Hepatocyte (in vitro differentiated cells): ENCODE results near the gene VPS8. TPM values are rescaled to one million over a fixed set of nuclear protein-coding genes. Genes with fewer than 3 reads are reported as not detected.

Experiments
- DNase-seq: peaks from one replicate; pipeline ENCODE4 v3.0.0-alpha.2; 2016; ENCODE audit warnings: low spot score
- H2AFZ ChIP-seq: fragments of 200-600 bp; sonication (generic); 2 replicates; pipeline ENCODE4 v1.6.0; 2016; ENCODE audit warnings: antibody characterized with exemption, mild to moderate bottlenecking
- H3K27ac ChIP-seq: fragments of 200-600 bp; sonication (generic); 2 replicates; pipeline ENCODE4 v1.5.1; 2016; ENCODE audit warnings: mild to moderate bottlenecking
- H3K27me3 ChIP-seq: fragments of 200-600 bp; sonication (generic); 2 replicates; pipeline ENCODE4 v1.6.1; 2016
- H3K36me3 ChIP-seq: fragments of 200-600 bp; sonication (generic); replicated peaks from 2 replicates; pipeline ENCODE4 v1.5.1; 2016; ENCODE audit warnings: low read depth; ENCODE audit not compliant: insufficient read depth
- H3K4me1 ChIP-seq: fragments of 200-600 bp; sonication (generic); 2 replicates; pipeline ENCODE4 v1.5.1; 2016; ENCODE audit warnings: mild to moderate bottlenecking, moderate library complexity; ENCODE audit not compliant: insufficient read depth
- H3K4me2 ChIP-seq: fragments of 200-600 bp; sonication (generic); 2 replicates; pipeline ENCODE4 v1.6.0; 2016
- H3K4me3 ChIP-seq: fragments of 200-600 bp; sonication (generic); 2 replicates; pipeline ENCODE4 v1.5.1; 2016; ENCODE audit warnings: mild to moderate bottlenecking
- H3K79me2 ChIP-seq: fragments of 200-600 bp; sonication (generic); 2 replicates; pipeline ENCODE4 v1.6.0; 2017; ENCODE audit warnings: mild to moderate bottlenecking
- H3K9me2 ChIP-seq: fragments of 200-600 bp; sonication (generic); replicated peaks from 2 replicates; pipeline ENCODE4 v1.6.0; 2017; ENCODE audit warnings: mild to moderate bottlenecking; ENCODE audit not compliant: insufficient read depth
- H3K9me3 ChIP-seq: fragments of 200-600 bp; sonication (generic); 2 replicates; pipeline ENCODE4 v1.5.1; 2016; ENCODE audit warnings: low read depth, mild to moderate bottlenecking
- H4K20me1 ChIP-seq: fragments of 200-600 bp; sonication (generic); 2 replicates; pipeline ENCODE4 v1.6.0; 2016; ENCODE audit warnings: mild to moderate bottlenecking; ENCODE audit not compliant: insufficient read depth, poor library complexity, severe bottlenecking
- CTCF ChIP-seq: fragments of 200-600 bp; sonication (generic); IDR thresholded peaks from 2 replicates; pipeline ENCODE4 v1.5.1; 2016; ENCODE audit warnings: antibody characterized with exemption, mild to moderate bottlenecking; ENCODE audit not compliant: poor library complexity
- EZH2 ChIP-seq: fragments of 200-600 bp; sonication (generic); IDR thresholded peaks from 2 replicates; pipeline ENCODE4 v1.6.1; 2016; ENCODE audit warnings: antibody characterized with exemption, mild to moderate bottlenecking, borderline replicate concordance
- EZH2phosphoT487 ChIP-seq: fragments of 200-600 bp; sonication (generic); IDR thresholded peaks from one replicate; pipeline ENCODE4 v1.6.1; 2018; ENCODE audit warnings: antibody characterized with exemption, mild to moderate bottlenecking, low read depth, moderate library complexity; ENCODE audit not compliant: unreplicated experiment, severe bottlenecking
- WGBS: methylation state at CpG from one replicate; pipeline ENCODE4 v1.1.6; 2016; ENCODE audit warnings: low lambda C conversion rate; ENCODE audit errors: missing lambda C conversion rate; 5-methylcytosine and 5-hydroxymethylcytosine counted together
- polyA plus RNA-seq: library from polyadenylated mRNA; unstranded; fragments of >200 nt; fragmentation: Nextera tagmentation; extraction: Ambion mirVana; gene quantifications from 2 replicates; pipeline ENCODE4 v1.2.1, GENCODE V29; 2016
- total RNA-seq: library from RNA; depleted of rRNA; stranded (reverse); fragments of >200 nt; gene quantifications from 2 replicates; pipeline ENCODE4 v1.2.3, GENCODE V29; 2014

VPS8 gene
- total and polyA plus RNA-seq, 2 experiments from 2014 or later, result 20.5 to 61.9 TPM

- 46% methylated on average over 8 of the region's 8 CpGs for WGBS
- Histone ChIP-seq H3K27me3 (no peaks in the 10 kb centered on the region), H3K4me3 (no peak overlapping the region), H3K9me2 (no peaks in the 10 kb centered on the region), H3K4me2 (no peak overlapping the region), H3K79me2 (no peaks in the 10 kb centered on the region), H3K9me3 (no peaks in the 10 kb centered on the region), H3K27ac (no peak overlapping the region), H3K36me3 (no peaks in the 10 kb centered on the region), H4K20me1 (no peaks in the 10 kb centered on the region), H3K4me1 (peaks cover 6% of the 10 kb centered on the region), H2AFZ (no peak overlapping the region)
- no peak for DNase-seq
- no peak for TF ChIP-seq EZH2phosphoT487
- TF ChIP-seq EZH2, result no peak
- TF ChIP-seq CTCF, result no peak
Observed at GRCh38 chr3:184796551-184796950, 15.4 kb upstream of the VPS8 start.

- H3K9me3 ChIP-seq, result no peaks in the 10 kb centered on the region
- H3K36me3 ChIP-seq, result no peaks in the 10 kb centered on the region
- peaks cover 6% of the 10 kb centered on the region for H3K4me1 ChIP-seq
- H3K27ac ChIP-seq, result no peak overlapping the region
- no peaks in the 10 kb centered on the region for H3K27me3 ChIP-seq
- no peak overlapping the region for H2AFZ ChIP-seq
- 88% methylated on average over 3 of the region's 3 CpGs for WGBS
- TF ChIP-seq CTCF, result no peak
- TF ChIP-seq EZH2phosphoT487, result no peak
- no peak for TF ChIP-seq EZH2
- H3K4me2 ChIP-seq, result no peak overlapping the region
- H3K9me2 ChIP-seq, result no peaks in the 10 kb centered on the region
- H4K20me1 ChIP-seq, result no peaks in the 10 kb centered on the region
- no peaks in the 10 kb centered on the region for H3K79me2 ChIP-seq
- DNase-seq, result no peak
- H3K4me3 ChIP-seq, result no peak overlapping the region
Observed at GRCh38 chr3:184796954-184797353, 15.0 kb upstream of the VPS8 start.

GRCh38 chr3:184798120-184798519 is 13.8 kb upstream of the VPS8 start:
- Histone ChIP-seq H4K20me1 (no peaks in the 10 kb centered on the region), H3K27ac (no peak overlapping the region), H2AFZ (no peak overlapping the region), H3K9me2 (no peaks in the 10 kb centered on the region), H3K4me2 (no peak overlapping the region), H3K9me3 (no peaks in the 10 kb centered on the region), H3K4me3 (no peak overlapping the region), H3K36me3 (no peaks in the 10 kb centered on the region), H3K4me1 (peaks cover 6% of the 10 kb centered on the region), H3K27me3 (no peaks in the 10 kb centered on the region), H3K79me2 (no peaks in the 10 kb centered on the region)
- 80% methylated on average over 3 of the region's 3 CpGs for WGBS
- no peak for DNase-seq
- no peak for TF ChIP-seq EZH2phosphoT487
- no peak for TF ChIP-seq CTCF
- no peak for TF ChIP-seq EZH2

- Histone ChIP-seq H4K20me1 (no peaks in the 10 kb centered on the region), H3K9me3 (no peaks in the 10 kb centered on the region), H3K4me2 (peak overlapping the region; percentile 24), H2AFZ (peak overlapping the region; percentile 8), H3K27ac (peak overlapping the region; percentile 66), H3K79me2 (no peaks in the 10 kb centered on the region), H3K9me2 (no peaks in the 10 kb centered on the region), H3K36me3 (no peaks in the 10 kb centered on the region), H3K4me3 (no peak overlapping the region), H3K4me1 (peaks cover 10% of the 10 kb centered on the region), H3K27me3 (no peaks in the 10 kb centered on the region)
- peak; percentile 56 for DNase-seq
- WGBS, result 75% methylated on average over 6 of the region's 6 CpGs
- TF ChIP-seq EZH2phosphoT487 (no peak), CTCF (no peak), EZH2 (no peak)
Observed at GRCh38 chr3:184800349-184800930, 11.5 kb upstream of the VPS8 start.
